ENCODE measurements around the gene HAGHL.

- TF ChIP-seq, protein P1, sequence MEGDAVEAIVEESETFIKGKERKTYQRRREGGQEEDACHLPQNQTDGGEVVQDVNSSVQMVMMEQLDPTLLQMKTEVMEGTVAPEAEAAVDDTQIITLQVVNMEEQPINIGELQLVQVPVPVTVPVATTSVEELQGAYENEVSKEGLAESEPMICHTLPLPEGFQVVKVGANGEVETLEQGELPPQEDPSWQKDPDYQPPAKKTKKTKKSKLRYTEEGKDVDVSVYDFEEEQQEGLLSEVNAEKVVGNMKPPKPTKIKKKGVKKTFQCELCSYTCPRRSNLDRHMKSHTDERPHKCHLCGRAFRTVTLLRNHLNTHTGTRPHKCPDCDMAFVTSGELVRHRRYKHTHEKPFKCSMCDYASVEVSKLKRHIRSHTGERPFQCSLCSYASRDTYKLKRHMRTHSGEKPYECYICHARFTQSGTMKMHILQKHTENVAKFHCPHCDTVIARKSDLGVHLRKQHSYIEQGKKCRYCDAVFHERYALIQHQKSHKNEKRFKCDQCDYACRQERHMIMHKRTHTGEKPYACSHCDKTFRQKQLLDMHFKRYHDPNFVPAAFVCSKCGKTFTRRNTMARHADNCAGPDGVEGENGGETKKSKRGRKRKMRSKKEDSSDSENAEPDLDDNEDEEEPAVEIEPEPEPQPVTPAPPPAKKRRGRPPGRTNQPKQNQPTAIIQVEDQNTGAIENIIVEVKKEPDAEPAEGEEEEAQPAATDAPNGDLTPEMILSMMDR (IDR thresholded peaks at IDR 0.05) = no peak
- TF ChIP-seq POLR2A (IDR thresholded peaks at IDR 0.05) = no peak
Observed at GRCh38 chr16:711084-711483, 15.8 kb upstream of the HAGHL start.

Data from uterus (tissue), 2 donors.